H9 (cell line): ENCODE measurements around the gene TSPO. TPM values are rescaled to one million over a fixed set of nuclear protein-coding genes. Genes with fewer than 3 reads are reported as not detected.

Source experiments
- DNase-seq: peaks from one replicate; pipeline ENCODE4 v3.0.0-alpha.2; 2017
- H2AFZ ChIP-seq: one replicate; pipeline ENCODE4 v1.6.1; 2013; ENCODE audit warnings: mild to moderate bottlenecking, low read length, control low read depth, moderate library complexity
- H2AK5ac ChIP-seq: 2 replicates; pipeline ENCODE4 v1.6.1; 2013; ENCODE audit warnings: low read length, control low read depth, mixed read lengths; ENCODE audit not compliant: insufficient read length
- H2BK120ac ChIP-seq: one replicate; pipeline ENCODE4 v1.6.1; 2013; ENCODE audit warnings: low read depth, mild to moderate bottlenecking, low read length, control low read depth, inconsistent platforms; ENCODE audit not compliant: poor library complexity, severe bottlenecking
- H2BK12ac ChIP-seq: 2 replicates; pipeline ENCODE4 v1.6.1; 2013; ENCODE audit warnings: low read length, control low read depth, mixed read lengths, low read depth; ENCODE audit not compliant: insufficient read length
- H2BK15ac ChIP-seq: 2 replicates; pipeline ENCODE4 v1.6.1; 2013; ENCODE audit warnings: low read depth, low read length, control low read depth
- H2BK20ac ChIP-seq: one replicate; pipeline ENCODE4 v1.6.1; 2013; ENCODE audit warnings: low read depth, mild to moderate bottlenecking, low read length, control low read depth, inconsistent platforms; ENCODE audit not compliant: poor library complexity, severe bottlenecking
- H2BK5ac ChIP-seq: 2 replicates; pipeline ENCODE4 v1.6.1; 2013; ENCODE audit warnings: low read length, control low read depth, mixed read lengths; ENCODE audit not compliant: insufficient read length
- H3K14ac ChIP-seq: 2 replicates; pipeline ENCODE4 v1.6.1; 2013; ENCODE audit warnings: low read length, control low read depth; ENCODE audit not compliant: insufficient read depth
- H3K18ac ChIP-seq: 2 replicates; pipeline ENCODE4 v1.6.1; 2013; ENCODE audit warnings: low read depth, mild to moderate bottlenecking, mixed read lengths, low read length, control low read depth; ENCODE audit not compliant: insufficient read length
- H3K23ac ChIP-seq: 2 replicates; pipeline ENCODE4 v1.6.1; 2013; ENCODE audit warnings: low read length, control low read depth, mixed read lengths, low read depth; ENCODE audit not compliant: insufficient read length
- H3K23me2 ChIP-seq: 2 replicates; pipeline ENCODE4 v1.6.1; 2013; ENCODE audit warnings: low read depth, mild to moderate bottlenecking, mixed read lengths, low read length, control low read depth; ENCODE audit not compliant: insufficient read length, poor library complexity, severe bottlenecking
- H3K27ac ChIP-seq: 2 replicates; pipeline ENCODE4 v1.5.1; 2013; ENCODE audit warnings: low read length, control low read depth, mixed read lengths, low read depth; ENCODE audit not compliant: insufficient read length
- H3K27me3 ChIP-seq: 2 replicates; pipeline ENCODE4 v1.6.1; 2013; ENCODE audit warnings: low read length, control low read depth, inconsistent platforms; ENCODE audit not compliant: insufficient read depth
- H3K4ac ChIP-seq: 2 replicates; pipeline ENCODE4 v1.6.1; 2013; ENCODE audit warnings: low read depth, mild to moderate bottlenecking, control low read depth, inconsistent platforms, low read length, moderate library complexity
- H3K4me1 ChIP-seq: 2 replicates; pipeline ENCODE4 v1.6.1; 2013; ENCODE audit warnings: low read length, control low read depth, inconsistent platforms; ENCODE audit not compliant: insufficient read depth
- H3K4me2 ChIP-seq: 2 replicates; pipeline ENCODE4 v1.6.1; 2013; ENCODE audit warnings: low read length, control low read depth, mixed read lengths; ENCODE audit not compliant: insufficient read length, insufficient read depth
- H3K56ac ChIP-seq: 2 replicates; pipeline ENCODE4 v1.6.1; 2013; ENCODE audit warnings: low read depth, mild to moderate bottlenecking, mixed read lengths, low read length, control low read depth; ENCODE audit not compliant: insufficient read length
- H3K79me1 ChIP-seq: 2 replicates; pipeline ENCODE4 v1.6.1; 2013; ENCODE audit warnings: low read depth, mild to moderate bottlenecking, moderate library complexity, low read length, control low read depth, inconsistent platforms; ENCODE audit not compliant: insufficient read depth, poor library complexity, severe bottlenecking
- H3K79me2 ChIP-seq: 2 replicates; pipeline ENCODE4 v1.6.1; 2013; ENCODE audit warnings: low read length, control low read depth, inconsistent platforms; ENCODE audit not compliant: insufficient read depth
- H3K9ac ChIP-seq: 2 replicates; pipeline ENCODE4 v1.6.1; 2013; ENCODE audit warnings: low read length, control low read depth, mixed read lengths; ENCODE audit not compliant: insufficient read length; ENCODE audit errors: extremely low read depth
- H3K9me3 ChIP-seq: one replicate; pipeline ENCODE4 v1.6.1; 2013; ENCODE audit warnings: low read depth, low read length, inconsistent platforms; ENCODE audit not compliant: control insufficient read depth
- H3T11ph ChIP-seq: one replicate; pipeline ENCODE4 v1.6.1; 2013; ENCODE audit warnings: mild to moderate bottlenecking, low read length, control low read depth, inconsistent platforms
- H4K20me1 ChIP-seq: one replicate; pipeline ENCODE4 v1.6.1; 2013; ENCODE audit not compliant: control insufficient read depth, insufficient read length, insufficient read depth
- H4K5ac ChIP-seq: 2 replicates; pipeline ENCODE4 v1.6.1; 2013; ENCODE audit warnings: low read depth, mild to moderate bottlenecking, mixed read lengths, low read length, control low read depth; ENCODE audit not compliant: insufficient read length
- H4K8ac ChIP-seq: replicated peaks from 2 replicates; pipeline ENCODE4 v1.6.1; 2013; ENCODE audit warnings: low read length, control low read depth, mixed read lengths, low read depth; ENCODE audit not compliant: insufficient read length
- H4K91ac ChIP-seq: 2 replicates; pipeline ENCODE4 v1.6.1; 2013; ENCODE audit warnings: low read depth, mild to moderate bottlenecking, moderate library complexity, mixed read lengths, low read length, control low read depth; ENCODE audit not compliant: insufficient read length
- H3K27ac Mint-ChIP-seq, 3 experiments: 2 replicates in 2 of 3; 3 replicates in 1 of 3; pipeline ENCODE4 v1.8.0; 2020 to 2021; ENCODE audit warnings: mixed read lengths in 3 of 3, mild to moderate bottlenecking in 1 of 3, moderate library complexity in 1 of 3
- H3K27me3 Mint-ChIP-seq: 2 replicates; pipeline ENCODE4 v1.8.0; 2021; ENCODE audit warnings: low read depth, mild to moderate bottlenecking, moderate library complexity, mixed read lengths
- H3K36me3 Mint-ChIP-seq, 3 experiments: 2 replicates in 2 of 3; 3 replicates in 1 of 3; pipeline ENCODE4 v1.8.0; 2020 to 2021; ENCODE audit warnings: low read depth in 3 of 3, mixed read lengths in 3 of 3; ENCODE audit not compliant: insufficient read depth in 1 of 3
- H3K4me1 Mint-ChIP-seq, 2 experiments: 2 replicates each; pipeline ENCODE4 v1.8.0; 2020; ENCODE audit warnings: mixed read lengths in 2 of 2
- H3K4me3 Mint-ChIP-seq, 2 experiments: 2 replicates in 1 of 2; 3 replicates in 1 of 2; pipeline ENCODE4 v1.8.0; 2020 to 2021; ENCODE audit warnings: mild to moderate bottlenecking in 2 of 2, mixed read lengths in 2 of 2, moderate library complexity in 1 of 2
- H3K9me3 Mint-ChIP-seq, 2 experiments: 2 replicates in 1 of 2; 3 replicates in 1 of 2; pipeline ENCODE4 v1.8.0; 2020; ENCODE audit warnings: mild to moderate bottlenecking in 2 of 2, mixed read lengths in 2 of 2, moderate library complexity in 1 of 2
- WGBS: extraction: QIAGEN DNeasy Blood & Tissue Kit; methylation state at CpG from one replicate; pipeline ENCODE4 v1.1.7; 2013; ENCODE audit warnings: missing lambda C conversion rate, low lambda C conversion rate, mixed read lengths; ENCODE audit not compliant: insufficient read length; ENCODE audit errors: extremely low coverage; 5-methylcytosine and 5-hydroxymethylcytosine counted together
- total RNA-seq: library from RNA; stranded (reverse); gene quantifications from 2 replicates; pipeline ENCODE4 v1.2.1, GENCODE V29; 2021
- TF ChIP-seq, protein P1 (sequence below): fragments of 200-600 bp; sonication (generic); conservative IDR thresholded peaks from 3 replicates; pipeline ENCODE4 v1.8.0; 2021; ENCODE audit warnings: antibody characterized with exemption, mild to moderate bottlenecking

Gene TSPO
- total RNA-seq, 1 experiment from 2014 or later, result 14.8 TPM

DNA sequence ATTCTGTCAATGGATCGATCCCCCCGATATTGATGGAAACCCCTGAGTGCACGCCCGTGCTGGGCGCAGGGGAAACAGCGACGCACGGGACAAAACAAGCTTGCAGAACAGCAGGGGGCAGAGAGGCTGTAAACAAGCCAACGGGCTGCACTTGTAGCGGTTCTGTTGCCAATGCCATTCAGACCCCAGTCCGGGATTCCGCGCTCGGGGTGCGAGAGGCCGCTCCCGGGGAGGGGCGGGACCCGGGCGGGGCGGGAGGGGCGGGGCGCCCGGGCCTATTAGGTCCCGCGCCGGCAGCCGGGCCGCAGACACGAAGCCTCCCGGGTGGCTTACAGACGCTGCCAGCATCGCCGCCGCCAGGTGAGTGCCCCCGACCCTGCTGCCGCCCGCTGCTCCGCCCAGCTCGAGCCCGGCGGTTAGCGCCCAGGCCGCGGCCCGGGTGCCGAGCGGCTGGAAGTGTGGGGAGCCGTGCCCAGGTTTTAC is 40.9 kb upstream of the TSPO start, which contains the start of gene BIK:
BIK (plus strand) TSS at position 307 of the 483 bp plus-strand sequence. CDS start 13,273 bp downstream, outside the sequence.
- no peaks in the 10 kb centered on the region for H3K79me2 ChIP-seq
- Mint-ChIP-seq H3K4me1 (peaks cover 9 to 33% of the 10 kb centered on the region in 2 experiments), H3K9me3 (no peaks in the 10 kb centered on the region), H3K27ac (peak within 1 kb of the TSS in 1 of 3 experiments; percentile 58; a peak in 4 of 7 replicates), H3K36me3 (no peaks in the 10 kb centered on the region), H3K27me3 (peaks cover 87% of the 10 kb centered on the region), H3K4me3 (peak within 1 kb of the TSS; percentile 68 to 81)
- H3K9ac ChIP-seq, result no peak within 1 kb of the TSS
- H2BK5ac ChIP-seq, result no peak within 1 kb of the TSS
- H4K91ac ChIP-seq, result no peak within 1 kb of the TSS
- DNase-seq, result peak; percentile 75
- H3K4ac ChIP-seq, result no peak within 1 kb of the TSS
- H3K23me2 ChIP-seq, result peaks cover 11% of the 10 kb centered on the region
- peak within 1 kb of the TSS; percentile 85 for H3K4me2 ChIP-seq
- no peak within 1 kb of the TSS for H3K18ac ChIP-seq
- no CpG with 5 or more reads among the region's 49 CpGs for WGBS
- no peak within 1 kb of the TSS for H3K27ac ChIP-seq
- TF ChIP-seq, protein P1, sequence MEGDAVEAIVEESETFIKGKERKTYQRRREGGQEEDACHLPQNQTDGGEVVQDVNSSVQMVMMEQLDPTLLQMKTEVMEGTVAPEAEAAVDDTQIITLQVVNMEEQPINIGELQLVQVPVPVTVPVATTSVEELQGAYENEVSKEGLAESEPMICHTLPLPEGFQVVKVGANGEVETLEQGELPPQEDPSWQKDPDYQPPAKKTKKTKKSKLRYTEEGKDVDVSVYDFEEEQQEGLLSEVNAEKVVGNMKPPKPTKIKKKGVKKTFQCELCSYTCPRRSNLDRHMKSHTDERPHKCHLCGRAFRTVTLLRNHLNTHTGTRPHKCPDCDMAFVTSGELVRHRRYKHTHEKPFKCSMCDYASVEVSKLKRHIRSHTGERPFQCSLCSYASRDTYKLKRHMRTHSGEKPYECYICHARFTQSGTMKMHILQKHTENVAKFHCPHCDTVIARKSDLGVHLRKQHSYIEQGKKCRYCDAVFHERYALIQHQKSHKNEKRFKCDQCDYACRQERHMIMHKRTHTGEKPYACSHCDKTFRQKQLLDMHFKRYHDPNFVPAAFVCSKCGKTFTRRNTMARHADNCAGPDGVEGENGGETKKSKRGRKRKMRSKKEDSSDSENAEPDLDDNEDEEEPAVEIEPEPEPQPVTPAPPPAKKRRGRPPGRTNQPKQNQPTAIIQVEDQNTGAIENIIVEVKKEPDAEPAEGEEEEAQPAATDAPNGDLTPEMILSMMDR, result no peak
- no peak within 1 kb of the TSS for H4K5ac ChIP-seq
- no peak within 1 kb of the TSS for H3K56ac ChIP-seq
- no peak within 1 kb of the TSS; the same call in 1 of the 2 replicates for H3K14ac ChIP-seq
- no peak within 1 kb of the TSS for H2BK20ac ChIP-seq
- H3K27me3 ChIP-seq, result peaks cover 30% of the 10 kb centered on the region
- no peak within 1 kb of the TSS for H2BK120ac ChIP-seq
- H3K4me1 ChIP-seq, result peaks cover 4% of the 10 kb centered on the region; the same call in 1 of the 2 replicates
- H2BK12ac ChIP-seq, result no peak within 1 kb of the TSS
- no peak within 1 kb of the TSS for H2AFZ ChIP-seq
- H4K20me1 ChIP-seq, result no peaks in the 10 kb centered on the region
- no peaks in the 10 kb centered on the region for H3K9me3 ChIP-seq
- no peak within 1 kb of the TSS for H3T11ph ChIP-seq
- H4K8ac ChIP-seq, result no peak within 1 kb of the TSS
- no peak within 1 kb of the TSS for H2BK15ac ChIP-seq
- H3K79me1 ChIP-seq, result no peaks in the 10 kb centered on the region
- H2AK5ac ChIP-seq, result no peak within 1 kb of the TSS
- no peak within 1 kb of the TSS for H3K23ac ChIP-seq
